Measurements from ENCODE around the gene ZFR2.

DNA sequence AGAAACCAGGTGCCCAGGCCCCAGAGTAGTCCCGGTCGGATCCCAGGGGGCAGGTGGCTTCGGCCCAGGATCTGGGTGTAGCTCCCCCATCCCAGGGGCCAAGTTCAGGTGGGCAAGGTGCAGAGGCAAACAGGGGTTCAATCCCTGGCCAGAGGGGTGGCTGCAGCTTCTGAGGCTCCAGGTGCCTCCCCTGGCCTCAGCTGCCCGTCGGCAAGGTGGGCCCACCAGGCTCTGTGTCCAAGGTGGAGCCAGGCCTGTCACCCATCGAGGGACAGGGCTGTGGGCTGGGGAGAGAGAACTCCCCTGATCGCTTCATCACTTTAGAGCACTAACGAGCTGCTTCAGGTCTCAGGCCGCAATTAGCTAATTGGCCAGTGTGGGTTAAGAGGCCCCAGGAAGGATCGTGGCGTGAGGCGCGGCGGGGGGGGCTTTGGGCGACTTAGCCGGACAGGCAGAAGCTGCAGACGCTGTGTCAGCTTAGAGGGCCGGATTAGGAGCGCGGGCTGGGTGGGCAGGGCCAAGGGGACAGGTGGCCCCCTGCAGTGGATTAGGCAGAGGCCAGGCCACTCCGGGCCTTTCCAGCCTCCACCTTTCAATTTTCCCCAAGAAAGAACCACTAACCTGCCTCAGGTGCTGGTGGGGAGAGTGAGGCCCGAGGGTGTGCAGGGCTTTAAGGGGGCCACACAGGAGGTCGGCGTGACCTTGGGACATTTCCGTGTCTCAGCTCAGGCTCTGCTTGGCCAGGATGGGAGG lies 94.0 kb downstream of the ZFR2 start:
- TF ChIP-seq, protein P1, sequence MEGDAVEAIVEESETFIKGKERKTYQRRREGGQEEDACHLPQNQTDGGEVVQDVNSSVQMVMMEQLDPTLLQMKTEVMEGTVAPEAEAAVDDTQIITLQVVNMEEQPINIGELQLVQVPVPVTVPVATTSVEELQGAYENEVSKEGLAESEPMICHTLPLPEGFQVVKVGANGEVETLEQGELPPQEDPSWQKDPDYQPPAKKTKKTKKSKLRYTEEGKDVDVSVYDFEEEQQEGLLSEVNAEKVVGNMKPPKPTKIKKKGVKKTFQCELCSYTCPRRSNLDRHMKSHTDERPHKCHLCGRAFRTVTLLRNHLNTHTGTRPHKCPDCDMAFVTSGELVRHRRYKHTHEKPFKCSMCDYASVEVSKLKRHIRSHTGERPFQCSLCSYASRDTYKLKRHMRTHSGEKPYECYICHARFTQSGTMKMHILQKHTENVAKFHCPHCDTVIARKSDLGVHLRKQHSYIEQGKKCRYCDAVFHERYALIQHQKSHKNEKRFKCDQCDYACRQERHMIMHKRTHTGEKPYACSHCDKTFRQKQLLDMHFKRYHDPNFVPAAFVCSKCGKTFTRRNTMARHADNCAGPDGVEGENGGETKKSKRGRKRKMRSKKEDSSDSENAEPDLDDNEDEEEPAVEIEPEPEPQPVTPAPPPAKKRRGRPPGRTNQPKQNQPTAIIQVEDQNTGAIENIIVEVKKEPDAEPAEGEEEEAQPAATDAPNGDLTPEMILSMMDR (IDR thresholded peaks at IDR 0.05; ENCODE audit: low read depth, low read length): no peak
- TF ChIP-seq POLR2A (IDR thresholded peaks at IDR 0.05; ENCODE audit: extremely low read depth, insufficient read length): no peak

Data from NB4 (cell line).